IPS DF 6.9 (cell line): ENCODE data around the gene CACNA1C.

Experiments
- DNase-seq: peaks from one replicate; pipeline ENCODE4 v3.0.0-alpha.2; 2013; ENCODE audit warnings: low read depth, low spot score
- H3K27ac ChIP-seq: one replicate; pipeline ENCODE4 v1.5.1; 2013; ENCODE audit warnings: low read length, control low read depth
- H3K27me3 ChIP-seq: 2 replicates; pipeline ENCODE4 v1.6.1; 2013; ENCODE audit warnings: mild to moderate bottlenecking, low read length; ENCODE audit not compliant: control insufficient read depth, insufficient read depth
- H3K36me3 ChIP-seq: 2 replicates; pipeline ENCODE4 v1.6.1; 2013; ENCODE audit warnings: low read length; ENCODE audit not compliant: control insufficient read depth, insufficient read depth
- H3K4me1 ChIP-seq: 2 replicates; pipeline ENCODE4 v1.6.1; 2013; ENCODE audit warnings: low read length; ENCODE audit not compliant: control insufficient read depth, insufficient read depth
- H3K4me3 ChIP-seq: 2 replicates; pipeline ENCODE4 v1.5.1; 2013; ENCODE audit warnings: mild to moderate bottlenecking, low read length
- H3K9me3 ChIP-seq: 2 replicates; pipeline ENCODE4 v1.6.1; 2013; ENCODE audit warnings: low read length, inconsistent platforms; ENCODE audit not compliant: control insufficient read depth, insufficient read depth
- WGBS: extraction: QIAGEN DNeasy Blood & Tissue Kit; methylation state at CpG from one replicate; pipeline ENCODE4 v1.1.7; 2013; ENCODE audit warnings: mixed read lengths, missing lambda C conversion rate; ENCODE audit not compliant: insufficient read length, insufficient coverage; 5-methylcytosine and 5-hydroxymethylcytosine counted together

The CACNA1C gene

GRCh38 chr12:2641207-2641606 lies 588.4 kb downstream of the CACNA1C start:
- Histone ChIP-seq H3K27ac (no peak overlapping the region), H3K4me1 (peaks cover 6% of the 10 kb centered on the region), H3K36me3 (no peaks in the 10 kb centered on the region), H3K4me3 (no peak overlapping the region), H3K27me3 (no peaks in the 10 kb centered on the region), H3K9me3 (no peaks in the 10 kb centered on the region)
- no CpG with 5 or more reads among the region's 6 CpGs for WGBS
- peak; percentile 39 for DNase-seq

GRCh38 chr12:2641761-2642160 lies 589.0 kb downstream of the CACNA1C start:
- peaks cover 6% of the 10 kb centered on the region for H3K4me1 ChIP-seq

GRCh38 chr12:2642176-2642892 lies 589.5 kb downstream of the CACNA1C start:
- peaks cover 6% of the 10 kb centered on the region for H3K4me1 ChIP-seq
- no peaks in the 10 kb centered on the region for H3K9me3 ChIP-seq
- no peak overlapping the region for H3K4me3 ChIP-seq
- no CpG with 5 or more reads among the region's 10 CpGs for WGBS
- no peak overlapping the region for H3K27ac ChIP-seq
- no peak for DNase-seq
- H3K27me3 ChIP-seq = no peaks in the 10 kb centered on the region
- H3K36me3 ChIP-seq = no peaks in the 10 kb centered on the region

More at GRCh38 chr12:2641761-2642160, 589.0 kb downstream of the CACNA1C start:
- no peak overlapping the region for H3K27ac ChIP-seq
- no peak overlapping the region for H3K4me3 ChIP-seq
- H3K27me3 ChIP-seq = no peaks in the 10 kb centered on the region
- DNase-seq = no peak
- H3K9me3 ChIP-seq = no peaks in the 10 kb centered on the region
- no CpG with 5 or more reads among the region's 6 CpGs for WGBS
- H3K36me3 ChIP-seq = no peaks in the 10 kb centered on the region

DNA sequence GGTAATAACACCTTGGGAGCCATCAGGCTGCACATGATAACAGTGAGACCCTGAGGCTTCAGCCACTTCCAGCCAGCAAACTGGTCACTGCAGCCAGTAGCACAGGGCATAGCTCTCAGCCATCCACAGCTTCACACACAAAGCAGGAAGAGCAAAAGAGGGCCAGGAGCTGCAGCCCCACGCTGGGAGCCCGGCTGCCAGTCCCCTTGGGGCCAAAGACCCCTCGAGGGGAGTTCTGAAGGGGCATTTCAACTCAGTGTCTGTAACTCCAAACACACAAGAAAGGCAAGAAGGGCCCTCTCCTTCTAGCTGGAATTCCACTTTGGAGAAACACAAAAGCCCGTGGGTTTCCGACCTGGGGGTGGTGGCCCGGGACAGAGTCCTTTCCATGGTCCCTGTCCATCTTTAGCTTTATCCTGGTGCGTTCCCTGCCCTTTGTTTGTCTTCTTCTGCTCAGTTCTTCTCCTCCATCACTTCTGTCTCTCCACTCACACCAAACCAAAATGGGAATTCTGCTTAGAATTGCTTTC lies 590.2 kb downstream of the CACNA1C start:
- Histone ChIP-seq H3K4me3 (no peak overlapping the region), H3K9me3 (no peaks in the 10 kb centered on the region), H3K27ac (no peak overlapping the region), H3K36me3 (no peaks in the 10 kb centered on the region), H3K27me3 (no peaks in the 10 kb centered on the region), H3K4me1 (peaks cover 6% of the 10 kb centered on the region)
- no CpG with 5 or more reads among the region's 7 CpGs for WGBS
- no peak for DNase-seq

DNA sequence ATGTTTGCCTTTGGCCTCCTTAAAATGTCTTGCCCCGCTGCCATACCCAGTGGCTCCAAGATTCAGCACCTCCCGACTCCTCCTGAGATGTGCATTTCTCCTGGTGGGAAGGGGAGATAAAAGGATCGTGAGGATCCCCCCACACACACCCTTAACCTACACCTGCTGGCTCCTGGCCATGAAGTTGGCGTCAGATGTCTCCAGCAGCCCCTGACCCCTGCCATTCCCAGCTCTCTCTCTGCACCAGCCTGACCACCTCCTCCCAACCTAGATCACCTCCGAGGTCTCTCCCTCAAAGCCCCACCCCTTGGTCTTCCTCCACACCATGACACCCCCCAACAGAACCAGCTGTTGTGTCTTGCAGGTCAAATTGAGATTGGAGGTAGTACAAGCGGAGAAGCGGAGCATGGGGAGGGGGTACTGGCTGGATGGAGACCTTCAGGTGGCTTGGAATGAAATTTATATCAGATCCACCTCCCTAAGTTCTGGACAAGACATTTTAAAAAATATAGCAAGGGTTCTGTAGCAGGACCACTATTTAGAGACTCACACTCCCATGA lies 590.9 kb downstream of the CACNA1C start:
- H3K9me3 ChIP-seq = no peaks in the 10 kb centered on the region
- H3K4me1 ChIP-seq = peaks cover 4% of the 10 kb centered on the region
- no peaks in the 10 kb centered on the region for H3K36me3 ChIP-seq
- no peak overlapping the region for H3K4me3 ChIP-seq
- H3K27ac ChIP-seq = no peak overlapping the region
- H3K27me3 ChIP-seq = no peaks in the 10 kb centered on the region
- WGBS = no CpG with 5 or more reads among the region's 7 CpGs
- DNase-seq = no peak

- Histone ChIP-seq H3K4me3 (no peak overlapping the region), H3K9me3 (no peaks in the 10 kb centered on the region), H3K4me1 (peaks cover 4% of the 10 kb centered on the region), H3K36me3 (no peaks in the 10 kb centered on the region), H3K27me3 (no peaks in the 10 kb centered on the region), H3K27ac (no peak overlapping the region)
- WGBS = no CpG with 5 or more reads among the region's 8 CpGs
- no peak for DNase-seq
These were observed 592.1 kb downstream of the CACNA1C start for GRCh38 chr12:2644683-2645405.

DNA sequence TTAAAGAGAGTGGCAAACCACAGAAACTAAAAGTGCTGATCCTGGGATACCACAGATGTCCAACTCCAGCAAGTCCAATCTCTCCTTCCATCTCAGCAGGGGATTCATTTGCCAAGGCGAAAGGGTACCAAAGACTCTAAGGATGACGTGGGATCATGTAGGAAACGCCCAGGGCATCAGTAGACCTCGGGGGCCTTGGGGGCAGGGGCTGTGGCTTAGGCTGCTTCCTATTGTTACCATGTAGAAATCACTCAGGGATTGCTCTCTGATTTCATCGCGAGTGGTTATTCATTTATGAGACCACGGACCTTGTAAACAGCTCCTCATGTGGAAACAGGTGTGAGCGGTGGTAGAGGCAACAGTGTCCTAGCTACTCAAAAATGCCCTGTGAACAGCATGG lies 592.7 kb downstream of the CACNA1C start:
- Histone ChIP-seq H3K9me3 (no peaks in the 10 kb centered on the region), H3K27ac (no peak overlapping the region), H3K36me3 (no peaks in the 10 kb centered on the region), H3K27me3 (no peaks in the 10 kb centered on the region), H3K4me3 (no peak overlapping the region), H3K4me1 (peaks cover 4% of the 10 kb centered on the region)
- WGBS = no CpG with 5 or more reads among the region's 8 CpGs
- DNase-seq = no peak

- no peaks in the 10 kb centered on the region for H3K27me3 ChIP-seq
- H3K4me1 ChIP-seq = 0 out of 2 replicates have a peak, but pooled peaks cover 1% of the 10 kb centered on the region
- H3K36me3 ChIP-seq = no peaks in the 10 kb centered on the region
- no peak overlapping the region for H3K4me3 ChIP-seq
- no peak for DNase-seq
- no peaks in the 10 kb centered on the region for H3K9me3 ChIP-seq
- no peak overlapping the region for H3K27ac ChIP-seq
- no CpG with 5 or more reads among the region's 2 CpGs for WGBS
These were observed 593.6 kb downstream of the CACNA1C start for GRCh38 chr12:2646341-2646740.

- H3K36me3 ChIP-seq = 0 out of 2 replicates have a peak, but pooled peaks cover 2% of the 10 kb centered on the region
- no peaks in the 10 kb centered on the region for H3K9me3 ChIP-seq
- H3K4me1 ChIP-seq = no peaks in the 10 kb centered on the region
- no peaks in the 10 kb centered on the region for H3K27me3 ChIP-seq
- H3K27ac ChIP-seq = no peak overlapping the region
- no peak for DNase-seq
- no CpG with 5 or more reads among the region's 7 CpGs for WGBS
- H3K4me3 ChIP-seq = no peak overlapping the region
These were observed 594.4 kb downstream of the CACNA1C start for GRCh38 chr12:2647186-2647585.

- WGBS = no CpG with 5 or more reads among the region's 8 CpGs
- Histone ChIP-seq H3K36me3 (0 out of 2 replicates have a peak, but pooled peaks cover 2% of the 10 kb centered on the region), H3K4me1 (no peaks in the 10 kb centered on the region), H3K4me3 (no peak overlapping the region), H3K9me3 (no peaks in the 10 kb centered on the region), H3K27me3 (no peaks in the 10 kb centered on the region), H3K27ac (no peak overlapping the region)
- no peak for DNase-seq
These were observed 595.6 kb downstream of the CACNA1C start for GRCh38 chr12:2648406-2648805.
